ENCODE measurements around the gene TMEM106C. TPM values are rescaled to one million over a fixed set of nuclear protein-coding genes. Genes with fewer than 3 reads are reported as not detected.

The TMEM106C gene
- polyA plus RNA-seq, 3 donors = 8.7 to 9.7 (median 9.0) TPM

- intact Hi-C loops (cut with micrococcal nuclease) = no loop called here
- TF ChIP-seq, protein P1, sequence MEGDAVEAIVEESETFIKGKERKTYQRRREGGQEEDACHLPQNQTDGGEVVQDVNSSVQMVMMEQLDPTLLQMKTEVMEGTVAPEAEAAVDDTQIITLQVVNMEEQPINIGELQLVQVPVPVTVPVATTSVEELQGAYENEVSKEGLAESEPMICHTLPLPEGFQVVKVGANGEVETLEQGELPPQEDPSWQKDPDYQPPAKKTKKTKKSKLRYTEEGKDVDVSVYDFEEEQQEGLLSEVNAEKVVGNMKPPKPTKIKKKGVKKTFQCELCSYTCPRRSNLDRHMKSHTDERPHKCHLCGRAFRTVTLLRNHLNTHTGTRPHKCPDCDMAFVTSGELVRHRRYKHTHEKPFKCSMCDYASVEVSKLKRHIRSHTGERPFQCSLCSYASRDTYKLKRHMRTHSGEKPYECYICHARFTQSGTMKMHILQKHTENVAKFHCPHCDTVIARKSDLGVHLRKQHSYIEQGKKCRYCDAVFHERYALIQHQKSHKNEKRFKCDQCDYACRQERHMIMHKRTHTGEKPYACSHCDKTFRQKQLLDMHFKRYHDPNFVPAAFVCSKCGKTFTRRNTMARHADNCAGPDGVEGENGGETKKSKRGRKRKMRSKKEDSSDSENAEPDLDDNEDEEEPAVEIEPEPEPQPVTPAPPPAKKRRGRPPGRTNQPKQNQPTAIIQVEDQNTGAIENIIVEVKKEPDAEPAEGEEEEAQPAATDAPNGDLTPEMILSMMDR (IDR thresholded peaks at IDR 0.05) = no peak
- Histone ChIP-seq H3K79me2 (ENCODE audit: insufficient read depth, low read length) (no peaks in the 10 kb centered on the region), H3K27me3 (ENCODE audit: control insufficient read depth in 2 of 2, insufficient read depth in 2 of 2, low read length in 2 of 2) (no peaks in the 10 kb centered on the region), H2AFZ (ENCODE audit: insufficient read depth, low read depth, low read length, poor library complexity, severe bottlenecking) (no peak overlapping the region), H3K9ac (ENCODE audit: insufficient read depth, low read length, poor library complexity, severe bottlenecking) (no peak overlapping the region), H4K20me1 (ENCODE audit: insufficient read depth, low read length) (no peaks in the 10 kb centered on the region), H3K4me1 (ENCODE audit: control insufficient read depth in 1 of 2, insufficient read depth in 2 of 2, low read length in 2 of 2) (no peaks in the 10 kb centered on the region), H3K4me2 (replicated peaks; ENCODE audit: extremely low read depth, low read length, poor library complexity, severe bottlenecking) (no peak overlapping the region), H3K36me3 (replicated peaks in 1 of 2; ENCODE audit: control insufficient read depth in 1 of 2, insufficient read depth in 2 of 2, low read length in 2 of 2) (no peaks in the 10 kb centered on the region), H3K27ac (ENCODE audit: low read depth in 1 of 2, low read length in 2 of 2) (no peak overlapping the region), H3K4me3 (replicated peaks in 1 of 3; ENCODE audit: low read depth in 2 of 3, low read length in 3 of 3) (no peak overlapping the region), H3K9me3 (replicated peaks in 1 of 2; ENCODE audit: control insufficient read depth in 1 of 2, insufficient read depth in 1 of 2, low read length in 2 of 2) (no peaks in the 10 kb centered on the region)
- Mint-ChIP-seq H3K27ac (peak overlapping the region in 1 of 7 donors; percentile 45), H3K36me3 (no peaks in the 10 kb centered on the region), H3K27me3 (ENCODE audit: low read depth in 3 of 3) (peaks cover 10 to 30% (median 24%) of the 10 kb centered on the region in 3 donors), H3K9me3 (no peaks in the 10 kb centered on the region), H3K4me3 (no peak overlapping the region), H3K4me1 (peaks cover 12% of the 10 kb centered on the region)
- 95% methylated on average over 8 of the region's 16 CpGs for WGBS (ENCODE audit: insufficient coverage)
- DNase-seq = no peak
Measured at GRCh38 chr12:47985596-47986290, 22.3 kb downstream of the TMEM106C start.

- no peaks in the 10 kb centered on the region for H3K9me3 ChIP-seq (replicated peaks in 1 of 2; ENCODE audit: control insufficient read depth in 1 of 2, insufficient read depth in 1 of 2, low read length in 2 of 2)
- no peaks in the 10 kb centered on the region for H3K4me1 ChIP-seq (ENCODE audit: control insufficient read depth in 1 of 2, insufficient read depth in 2 of 2, low read length in 2 of 2)
- H3K4me3 ChIP-seq (replicated peaks in 1 of 3; ENCODE audit: low read depth in 2 of 3, low read length in 3 of 3) = no peak overlapping the region
- no peak overlapping the region for H3K4me2 ChIP-seq (replicated peaks; ENCODE audit: extremely low read depth, low read length, poor library complexity, severe bottlenecking)
- TF ChIP-seq, protein P1 (IDR thresholded peaks at IDR 0.05) = no peak
- no peaks in the 10 kb centered on the region for H3K36me3 ChIP-seq (replicated peaks in 1 of 2; ENCODE audit: control insufficient read depth in 1 of 2, insufficient read depth in 2 of 2, low read length in 2 of 2)
- no peak overlapping the region for H3K27ac ChIP-seq (ENCODE audit: low read depth in 1 of 2, low read length in 2 of 2)
- no peaks in the 10 kb centered on the region for H3K9me3 Mint-ChIP-seq
- no peaks in the 10 kb centered on the region for H4K20me1 ChIP-seq (ENCODE audit: insufficient read depth, low read length)
- intact Hi-C loops (cut with micrococcal nuclease) = no loop called here
- H3K79me2 ChIP-seq (ENCODE audit: insufficient read depth, low read length) = no peaks in the 10 kb centered on the region
- H3K27me3 Mint-ChIP-seq (ENCODE audit: low read depth in 3 of 3) = peaks cover 12 to 34% (median 26%) of the 10 kb centered on the region in 3 donors
- H3K9ac ChIP-seq (ENCODE audit: insufficient read depth, low read length, poor library complexity, severe bottlenecking) = no peak overlapping the region
- WGBS (ENCODE audit: insufficient coverage) = 67% methylated on average over 5 of the region's 8 CpGs
- no peak for DNase-seq
- H3K27ac Mint-ChIP-seq = peak overlapping the region in 1 of 7 donors; percentile 45
- H3K4me1 Mint-ChIP-seq = peaks cover 14% of the 10 kb centered on the region
- no peak overlapping the region for H3K4me3 Mint-ChIP-seq
- no peak overlapping the region for H2AFZ ChIP-seq (ENCODE audit: insufficient read depth, low read depth, low read length, poor library complexity, severe bottlenecking)
- H3K36me3 Mint-ChIP-seq = no peaks in the 10 kb centered on the region
- H3K27me3 ChIP-seq (ENCODE audit: control insufficient read depth in 2 of 2, insufficient read depth in 2 of 2, low read length in 2 of 2) = no peaks in the 10 kb centered on the region
Measured at GRCh38 chr12:47986291-47986660, 22.9 kb downstream of the TMEM106C start.
